GM19099 (cell line): ENCODE measurements around the gene LEO1.

Experiments used
- POLR2A ChIP-seq: IDR thresholded peaks from 3 replicates; pipeline ENCODE4 v1.6.1; 2011; ENCODE audit warnings: low read depth; ENCODE audit not compliant: insufficient read length; ENCODE audit errors: extremely low read depth

The LEO1 gene

DNA sequence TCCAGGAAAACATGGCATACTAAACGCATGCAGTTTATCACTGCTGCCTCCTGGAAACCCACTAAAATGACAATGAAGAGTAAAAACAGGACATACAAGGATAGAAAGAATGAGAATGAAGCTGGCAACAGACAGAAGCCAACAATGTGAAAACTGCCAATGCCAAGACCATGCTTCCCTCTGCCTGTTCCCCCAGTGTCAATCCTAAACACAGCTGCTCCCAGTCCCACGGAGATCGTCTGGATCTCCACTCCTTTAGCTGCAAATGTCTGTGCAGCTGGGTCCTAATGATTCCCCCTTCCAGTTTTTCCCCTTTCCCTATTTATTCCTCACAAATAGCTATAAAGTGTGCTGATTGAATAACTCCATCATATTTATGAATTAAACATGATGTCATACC is 16.1 kb downstream of the LEO1 start:
- TF ChIP-seq POLR2A, result no peak

DNA sequence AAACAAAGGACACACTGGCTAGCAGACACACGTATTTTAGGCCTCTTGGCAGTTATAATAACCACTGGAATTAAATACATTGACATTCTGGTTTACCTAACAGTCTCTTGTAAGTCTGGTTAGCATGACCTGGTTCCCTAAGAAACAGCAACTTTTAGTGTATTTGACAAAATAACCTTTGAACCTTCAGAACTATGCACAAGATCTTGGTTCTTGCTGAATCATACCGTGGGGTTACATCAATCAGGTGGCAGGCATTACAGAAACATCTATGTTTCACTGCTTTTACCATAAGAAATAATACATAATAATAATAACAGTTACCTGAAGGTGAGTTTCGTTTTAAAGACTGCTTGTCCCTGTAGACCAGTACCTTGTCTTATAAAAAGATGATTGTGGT is 18.8 kb downstream of the LEO1 start:
- TF ChIP-seq POLR2A, result no peak

DNA sequence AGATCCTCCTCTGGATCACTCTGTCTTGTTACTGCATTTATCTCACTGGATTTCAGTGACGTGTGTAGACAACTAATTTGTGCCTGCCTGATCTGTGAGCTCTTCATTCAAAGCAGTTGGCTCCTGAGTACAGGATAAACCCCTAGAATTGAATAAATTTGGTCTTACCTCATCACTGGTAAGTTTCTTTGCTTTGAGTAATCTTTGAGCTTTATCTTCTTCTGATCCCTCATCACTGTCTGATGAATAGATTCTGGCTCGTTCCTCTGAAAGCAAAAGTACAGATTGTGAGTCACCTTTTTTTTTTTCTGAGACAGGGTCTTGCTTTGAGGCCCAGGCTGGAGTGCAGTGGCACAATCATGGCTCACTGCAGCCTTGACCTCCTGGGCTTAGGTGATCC is 24.5 kb downstream of the LEO1 start:
- no peak for TF ChIP-seq POLR2A

DNA sequence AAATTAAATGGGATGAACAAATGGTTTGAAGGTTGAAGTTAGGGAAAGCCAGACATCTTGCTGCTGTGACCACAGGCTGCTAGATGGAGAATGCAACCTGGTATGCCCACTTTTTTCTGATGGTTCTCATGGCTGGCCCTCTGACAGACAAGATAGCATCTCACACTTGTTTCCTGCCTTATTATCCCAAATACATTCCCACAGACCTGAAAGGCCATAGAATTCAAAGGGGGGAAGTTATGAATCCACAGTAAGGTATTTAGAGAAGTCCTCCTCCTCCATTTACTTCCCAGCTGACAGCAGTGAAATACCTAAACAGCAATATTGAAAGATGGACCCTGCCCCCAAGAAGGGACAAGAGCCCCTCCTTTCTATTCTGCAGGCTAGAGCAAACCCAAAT is 32.4 kb downstream of the LEO1 start:
- TF ChIP-seq POLR2A, result no peak

DNA sequence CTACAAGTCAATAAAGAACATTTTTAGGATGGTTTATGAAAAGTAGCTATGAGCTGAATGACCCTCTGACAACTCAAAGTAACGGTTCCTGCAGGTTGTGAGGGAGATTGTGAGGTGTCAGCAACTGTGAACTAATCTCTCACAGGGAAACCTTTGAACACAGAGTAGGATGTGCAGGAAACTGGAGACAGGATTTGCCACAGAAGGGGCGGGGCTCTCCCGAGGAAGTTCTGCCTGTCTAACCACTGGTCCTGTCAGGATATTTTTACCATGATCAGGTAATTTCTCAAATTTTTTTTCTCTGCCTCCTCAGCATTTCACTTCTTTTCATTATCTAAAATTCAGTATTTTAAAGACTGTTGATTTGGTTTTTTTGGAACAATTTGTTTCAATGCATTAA is 33.3 kb downstream of the LEO1 start:
- TF ChIP-seq POLR2A, result no peak

DNA sequence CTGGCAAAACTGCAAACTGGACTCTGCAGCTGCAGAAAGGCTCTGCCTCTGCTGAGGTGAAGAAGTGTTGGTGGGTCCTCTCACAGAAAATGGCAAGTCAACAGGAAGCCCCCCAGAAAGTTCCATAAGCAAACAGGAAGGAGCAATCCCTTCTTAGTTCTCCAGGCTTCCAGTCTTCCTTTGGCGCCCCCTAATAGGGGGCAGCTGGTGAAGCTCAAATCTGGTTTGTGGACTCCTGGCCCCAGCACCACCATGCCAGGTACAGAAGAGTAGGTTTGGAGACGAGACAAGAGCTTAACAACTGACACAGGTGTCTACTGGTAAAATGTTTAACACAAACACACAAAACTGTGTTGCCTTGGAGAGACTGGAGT is 35.5 kb downstream of the LEO1 start:
- TF ChIP-seq POLR2A, result no peak

DNA sequence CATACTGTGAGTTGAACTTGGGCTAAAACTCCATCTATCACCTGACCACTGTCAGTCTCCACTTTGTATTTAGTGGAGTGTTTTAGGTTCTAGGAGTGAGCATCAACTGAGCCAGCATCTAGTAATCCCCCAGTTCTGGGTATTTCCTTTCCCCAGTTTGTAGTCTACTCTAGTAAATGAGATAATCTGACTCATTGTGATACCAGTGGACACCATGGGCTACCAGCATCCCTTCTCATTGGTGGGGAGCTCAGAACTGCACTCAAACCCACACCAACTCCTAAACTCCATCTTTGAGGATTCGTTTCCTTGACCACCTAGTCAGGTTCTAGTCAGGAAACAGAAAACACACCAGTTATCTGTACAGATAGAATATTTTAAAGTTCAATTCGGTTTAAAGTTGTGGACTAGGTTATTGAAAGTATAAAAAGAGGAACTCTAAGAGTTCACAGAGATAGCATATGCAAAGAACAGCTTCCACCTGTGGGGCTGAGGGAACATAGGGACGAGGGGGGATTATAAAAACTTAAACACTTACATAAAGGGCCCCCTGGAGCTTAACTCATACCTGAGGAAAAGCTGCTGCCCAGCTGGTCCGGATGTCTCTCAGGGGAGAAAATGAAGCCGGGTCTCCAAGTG is 36.0 kb downstream of the LEO1 start:
- TF ChIP-seq POLR2A, result no peak

DNA sequence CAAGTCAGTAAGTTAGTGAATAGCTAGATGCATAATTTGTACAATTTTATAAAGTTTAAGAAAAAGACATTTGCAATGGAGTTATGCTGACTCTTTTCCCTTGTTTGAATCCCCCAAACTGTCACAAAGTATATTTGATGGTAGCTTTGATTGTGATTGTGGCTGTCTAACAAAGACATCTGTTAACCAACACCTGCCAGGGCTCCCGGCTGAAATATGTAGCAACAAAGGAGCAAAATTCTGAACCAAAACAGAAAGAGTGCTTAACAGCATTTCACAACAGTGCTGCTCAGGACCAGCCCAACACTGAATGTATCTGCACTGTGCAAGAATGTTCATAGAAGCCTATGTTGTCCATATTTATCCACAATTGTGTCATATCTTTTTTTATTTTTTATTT is 39.4 kb downstream of the LEO1 start:
- TF ChIP-seq POLR2A, result no peak

DNA sequence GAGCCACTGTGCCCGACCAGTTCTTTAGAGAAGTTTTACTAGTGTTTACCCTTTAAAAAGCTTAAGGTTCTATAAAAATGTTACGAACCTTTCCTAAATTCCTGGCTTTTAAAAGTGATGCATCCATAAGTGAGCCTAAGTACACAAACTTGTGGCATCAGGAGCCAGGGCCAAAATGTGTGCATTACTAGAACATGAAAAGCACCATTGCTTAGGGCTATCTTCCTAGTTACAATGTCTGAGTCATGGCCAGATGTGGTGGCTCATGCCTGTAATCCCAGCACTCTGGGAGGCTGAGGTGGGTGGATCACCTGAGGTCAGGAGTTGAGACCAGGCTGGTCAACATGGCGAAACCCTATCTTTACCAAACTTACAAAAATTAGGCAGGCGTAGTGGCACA is 39.9 kb downstream of the LEO1 start:
- TF ChIP-seq POLR2A, result no peak

DNA sequence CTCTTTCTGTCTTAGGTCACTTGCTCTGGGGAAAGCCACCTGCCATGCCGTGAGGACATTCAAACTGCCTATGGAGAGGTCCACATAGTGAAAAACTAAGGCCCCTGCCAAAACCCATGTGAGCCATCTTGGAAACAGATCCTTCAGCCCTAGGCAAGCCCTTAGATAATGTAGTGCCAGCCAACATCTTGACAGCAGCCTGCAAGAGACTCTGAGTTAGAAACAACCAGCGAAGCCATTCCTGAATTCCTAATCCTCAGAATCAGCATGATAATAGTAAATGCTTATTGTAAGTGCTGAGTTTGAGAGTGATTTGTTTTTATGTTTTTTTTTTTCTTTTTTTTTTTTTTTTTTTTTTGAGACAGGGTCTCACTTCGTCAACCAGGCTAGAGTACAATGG is 40.6 kb downstream of the LEO1 start:
- TF ChIP-seq POLR2A, result no peak

DNA sequence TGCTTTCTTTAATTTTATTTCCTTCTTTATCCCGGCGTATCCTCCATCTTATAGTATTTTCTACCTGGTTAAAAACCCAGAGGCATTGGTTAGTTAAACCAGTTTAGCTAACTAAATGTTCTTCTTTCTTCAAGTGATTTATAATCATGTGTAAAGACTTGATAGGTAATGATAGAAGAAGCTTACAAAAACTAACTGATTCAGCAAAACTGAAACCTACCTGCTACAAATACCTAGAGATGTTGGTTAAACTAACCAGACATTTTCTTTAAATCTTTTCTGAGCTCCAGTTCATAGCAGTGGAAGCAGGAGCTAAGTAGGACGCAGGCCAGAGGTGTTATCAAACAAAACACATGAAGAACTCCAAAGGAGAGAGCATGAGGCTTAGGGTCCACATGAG is 44.8 kb downstream of the LEO1 start:
- no peak for TF ChIP-seq POLR2A

DNA sequence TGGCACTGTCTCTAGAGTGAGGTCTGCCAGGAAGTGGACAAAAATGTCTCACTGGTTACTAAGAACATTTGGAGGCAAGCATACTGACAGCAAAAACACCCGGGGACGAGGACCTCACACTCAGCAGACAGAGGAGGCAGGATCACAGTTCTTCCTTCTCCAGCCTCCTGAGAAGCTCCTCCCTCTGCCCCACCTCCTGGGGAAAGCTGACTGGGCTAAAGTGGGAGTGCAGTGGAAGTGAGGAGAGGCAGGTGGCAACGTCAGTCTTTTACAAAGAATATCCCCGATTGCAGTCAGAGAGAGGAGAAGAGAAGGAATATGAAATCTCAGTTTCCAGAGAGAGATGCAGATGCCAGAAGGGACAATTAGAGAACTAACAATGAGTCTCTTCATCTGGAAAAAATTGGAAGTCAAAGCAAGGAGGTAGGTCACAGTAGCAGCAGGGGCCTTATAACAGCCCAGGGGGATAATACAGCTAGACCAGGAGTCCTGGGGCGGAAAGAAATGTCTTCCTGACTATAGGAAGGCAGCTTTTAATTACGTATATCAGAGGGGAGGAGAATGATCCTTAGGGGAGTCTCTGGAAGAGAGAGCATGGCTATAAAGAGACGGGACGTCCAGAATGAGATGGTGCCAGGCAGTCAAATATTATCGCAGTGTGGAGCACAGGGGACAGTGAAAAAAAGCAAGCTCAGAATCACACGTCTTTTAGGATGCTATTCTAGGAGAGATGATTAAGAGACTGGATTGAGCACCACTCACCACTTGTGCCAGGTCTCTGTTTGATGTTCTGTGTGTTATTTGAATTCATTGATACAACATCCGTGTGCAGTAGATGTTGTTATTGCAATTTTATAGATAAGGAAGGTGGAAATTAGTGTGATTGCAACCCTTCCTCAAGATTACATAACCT is 47.2 kb downstream of the LEO1 start:
- TF ChIP-seq POLR2A, result no peak

DNA sequence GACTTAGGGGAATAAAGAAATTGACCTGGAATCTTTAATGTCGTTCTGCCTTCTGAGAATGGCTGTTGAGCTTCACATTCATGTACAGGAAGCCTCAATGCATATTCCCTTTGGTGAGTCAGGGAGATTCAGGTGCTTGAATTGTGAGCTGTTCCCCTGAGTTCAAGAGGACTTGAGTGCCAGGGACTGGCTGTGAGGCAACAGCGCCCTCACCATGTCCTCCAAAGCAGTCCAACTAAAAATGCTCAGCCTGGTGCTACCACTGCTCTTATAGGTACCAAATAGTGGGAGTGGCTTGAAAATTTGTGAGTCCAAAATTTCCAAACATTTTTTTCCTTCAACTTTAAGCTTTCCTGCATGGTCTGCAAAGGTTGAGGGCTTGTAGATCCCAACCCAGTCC is 54.1 kb downstream of the LEO1 start:
- TF ChIP-seq POLR2A, result no peak

DNA sequence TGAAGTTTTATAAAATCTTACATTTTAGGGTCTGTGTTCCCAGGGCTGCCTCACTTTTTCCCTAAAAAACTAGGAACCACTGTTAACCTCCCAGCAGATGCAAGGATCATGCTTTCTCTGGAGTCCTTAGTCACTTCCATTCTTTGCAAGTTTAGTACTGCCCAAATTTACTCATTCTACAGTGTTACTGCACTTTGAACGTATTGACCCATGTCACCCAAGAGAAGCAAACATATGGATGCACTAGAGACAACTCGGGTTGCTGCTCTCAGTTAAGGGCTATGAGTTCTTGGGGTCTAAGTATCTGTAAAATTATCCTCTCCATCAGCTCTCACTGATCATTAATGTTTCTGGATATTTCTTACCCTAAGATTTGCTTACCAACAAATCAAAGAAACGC is 59.0 kb downstream of the LEO1 start:
- TF ChIP-seq POLR2A, result no peak

DNA sequence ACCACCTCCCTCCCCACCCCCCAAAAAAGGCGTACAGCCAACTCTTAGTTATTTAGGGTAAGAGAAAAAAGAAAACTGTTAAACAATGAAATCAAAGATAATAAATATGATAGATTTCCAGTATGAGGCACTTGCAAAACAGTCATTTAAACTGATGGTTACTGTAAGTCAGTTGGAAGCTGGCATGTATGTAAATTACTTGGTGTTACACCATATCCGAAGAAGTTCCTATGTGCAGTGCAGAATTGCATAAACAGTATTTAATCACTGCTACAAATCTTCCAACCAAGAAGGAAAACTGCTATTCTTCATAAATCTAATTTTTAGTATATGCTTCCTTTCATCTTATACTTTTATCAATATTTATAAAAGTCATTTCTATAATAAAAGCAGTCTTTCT is 62.0 kb downstream of the LEO1 start:
- TF ChIP-seq POLR2A, result no peak

DNA sequence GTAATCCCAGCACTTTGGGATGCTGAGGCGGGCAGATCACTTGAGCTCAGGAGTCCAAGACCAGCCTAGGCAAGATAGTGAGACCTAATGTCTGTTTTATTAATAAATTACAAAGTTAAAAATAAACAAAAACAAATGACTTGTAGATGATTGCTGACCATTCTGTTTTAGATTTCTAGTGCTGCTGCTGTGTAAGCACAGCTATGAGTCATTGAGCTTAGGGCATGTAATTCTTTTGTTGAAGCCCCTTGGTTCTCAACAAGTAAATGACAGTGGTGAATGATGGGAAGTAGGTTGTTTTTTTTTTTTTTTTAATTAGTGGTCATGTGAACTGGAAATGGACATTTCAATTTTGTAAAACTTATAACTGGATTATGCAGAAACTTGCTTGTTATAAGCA is 63.3 kb downstream of the LEO1 start:
- no peak for TF ChIP-seq POLR2A

DNA sequence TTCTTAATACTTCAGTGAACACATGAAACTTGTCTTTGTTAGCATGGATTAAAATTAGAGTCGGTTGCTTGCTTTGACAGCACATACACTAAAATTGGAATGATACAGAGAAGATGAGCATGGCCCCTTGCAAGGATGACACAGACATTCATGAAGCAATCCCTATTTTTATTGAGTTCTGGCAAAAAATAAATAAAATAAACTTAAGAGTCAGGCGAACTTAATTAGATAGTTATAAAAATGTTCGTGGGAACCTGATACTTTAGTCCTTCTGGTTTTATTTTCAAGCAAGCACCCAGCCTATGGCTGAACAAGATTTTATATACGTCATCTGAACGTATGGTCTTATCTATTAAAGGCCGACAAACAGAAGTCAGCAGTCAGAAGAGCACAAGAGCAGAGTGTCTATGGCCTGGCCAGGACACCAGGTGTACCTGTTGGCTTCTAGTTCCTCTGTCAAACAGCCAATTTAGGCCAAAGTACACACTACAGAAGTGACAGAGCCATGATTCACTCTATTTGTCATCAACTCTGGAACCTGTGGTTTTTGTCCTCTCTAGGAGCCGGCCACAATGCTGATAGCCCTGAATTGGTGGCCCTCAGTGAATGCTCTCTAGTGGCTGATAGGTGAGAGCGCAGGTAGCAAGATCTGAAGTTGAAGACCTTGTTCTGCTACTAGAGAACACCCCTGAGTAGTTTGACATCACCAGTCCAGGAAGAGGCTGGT is 64.3 kb downstream of the LEO1 start:
- no peak for TF ChIP-seq POLR2A

DNA sequence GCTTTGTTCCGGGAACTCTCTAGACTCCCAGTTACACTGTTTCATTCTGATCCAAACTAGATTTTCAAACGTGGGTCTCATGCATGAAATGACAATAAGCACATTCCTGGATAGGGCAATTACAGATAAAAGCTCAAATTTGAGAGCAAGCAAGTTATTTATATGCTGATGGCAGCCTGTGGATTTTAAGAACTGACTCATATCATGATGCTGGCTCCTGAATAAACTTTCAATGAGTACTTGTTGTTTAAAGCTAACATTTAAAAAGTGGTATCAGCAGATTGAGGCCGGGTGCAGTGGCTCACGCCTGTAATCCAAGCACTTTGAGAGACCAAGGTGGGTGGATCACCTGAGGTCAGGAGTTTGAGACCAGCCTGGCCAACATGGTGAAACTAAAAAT is 66.6 kb downstream of the LEO1 start:
- TF ChIP-seq POLR2A, result no peak
